HEK293T (cell line): ENCODE measurements around the gene RNF208.

ENCODE experiments used
- ARNT ChIP-seq: fragments of 450-650 bp; IDR thresholded peaks from 2 replicates; pipeline ENCODE4 v1.6.1; 2017; ENCODE audit warnings: mild to moderate bottlenecking
- BHLHE40 ChIP-seq: fragments of 450-650 bp; IDR thresholded peaks from 2 replicates; pipeline ENCODE4 v1.6.1; 2016; ENCODE audit warnings: mild to moderate bottlenecking, moderate library complexity, borderline replicate concordance
- ELF4 ChIP-seq: fragments of 450-650 bp; IDR thresholded peaks from 2 replicates; pipeline ENCODE4 v1.6.1; 2017; ENCODE audit warnings: antibody characterized with exemption
- HDGF ChIP-seq: fragments of 450-650 bp; IDR thresholded peaks from 2 replicates; pipeline ENCODE4 v1.6.1; 2017; ENCODE audit warnings: antibody characterized with exemption, borderline replicate concordance
- LEF1 ChIP-seq: fragments of 450-650 bp; IDR thresholded peaks from 2 replicates; pipeline ENCODE4 v1.6.1; 2017; ENCODE audit warnings: mild to moderate bottlenecking, borderline replicate concordance
- SP1 ChIP-seq: fragments of 450-650 bp; IDR thresholded peaks from 2 replicates; pipeline ENCODE4 v1.6.1; 2017

- TF ChIP-seq BHLHE40, result no peak
- no peak for TF ChIP-seq ARNT
- no peak for TF ChIP-seq ELF4
- no peak for TF ChIP-seq HDGF
- TF ChIP-seq LEF1, result no peak
- TF ChIP-seq SP1, result no peak
Observed at GRCh38 chr9:137191691-137192447, 30.2 kb downstream of the RNF208 start.
